COLO668 (cell line): ENCODE results near the gene ARHGEF11.
A peak's percentile ranks its signal among the peaks of the same experiment; 100 is the strongest.
"Not testable (repeated sequence)": the region's sequence is repeated elsewhere in the genome, so short reads cannot be mapped to it uniquely, and the experiment has no call there.

Experiments
- DNase-seq: peaks from one replicate; lab custom pipeline; 2025; ENCODE audit not compliant: unreplicated experiment; lab: John Stamatoyannopoulos, UW

ARHGEF11 gene, protein sequence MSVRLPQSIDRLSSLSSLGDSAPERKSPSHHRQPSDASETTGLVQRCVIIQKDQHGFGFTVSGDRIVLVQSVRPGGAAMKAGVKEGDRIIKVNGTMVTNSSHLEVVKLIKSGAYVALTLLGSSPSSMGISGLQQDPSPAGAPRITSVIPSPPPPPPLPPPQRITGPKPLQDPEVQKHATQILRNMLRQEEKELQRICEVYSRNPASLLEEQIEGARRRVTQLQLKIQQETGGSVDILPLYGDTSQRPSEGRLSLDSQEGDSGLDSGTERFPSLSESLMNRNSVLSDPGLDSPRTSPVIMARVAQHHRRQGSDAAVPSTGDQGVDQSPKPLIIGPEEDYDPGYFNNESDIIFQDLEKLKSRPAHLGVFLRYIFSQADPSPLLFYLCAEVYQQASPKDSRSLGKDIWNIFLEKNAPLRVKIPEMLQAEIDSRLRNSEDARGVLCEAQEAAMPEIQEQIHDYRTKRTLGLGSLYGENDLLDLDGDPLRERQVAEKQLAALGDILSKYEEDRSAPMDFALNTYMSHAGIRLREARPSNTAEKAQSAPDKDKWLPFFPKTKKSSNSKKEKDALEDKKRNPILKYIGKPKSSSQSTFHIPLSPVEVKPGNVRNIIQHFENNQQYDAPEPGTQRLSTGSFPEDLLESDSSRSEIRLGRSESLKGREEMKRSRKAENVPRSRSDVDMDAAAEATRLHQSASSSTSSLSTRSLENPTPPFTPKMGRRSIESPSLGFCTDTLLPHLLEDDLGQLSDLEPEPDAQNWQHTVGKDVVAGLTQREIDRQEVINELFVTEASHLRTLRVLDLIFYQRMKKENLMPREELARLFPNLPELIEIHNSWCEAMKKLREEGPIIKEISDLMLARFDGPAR (N-terminal part only)

DNA sequence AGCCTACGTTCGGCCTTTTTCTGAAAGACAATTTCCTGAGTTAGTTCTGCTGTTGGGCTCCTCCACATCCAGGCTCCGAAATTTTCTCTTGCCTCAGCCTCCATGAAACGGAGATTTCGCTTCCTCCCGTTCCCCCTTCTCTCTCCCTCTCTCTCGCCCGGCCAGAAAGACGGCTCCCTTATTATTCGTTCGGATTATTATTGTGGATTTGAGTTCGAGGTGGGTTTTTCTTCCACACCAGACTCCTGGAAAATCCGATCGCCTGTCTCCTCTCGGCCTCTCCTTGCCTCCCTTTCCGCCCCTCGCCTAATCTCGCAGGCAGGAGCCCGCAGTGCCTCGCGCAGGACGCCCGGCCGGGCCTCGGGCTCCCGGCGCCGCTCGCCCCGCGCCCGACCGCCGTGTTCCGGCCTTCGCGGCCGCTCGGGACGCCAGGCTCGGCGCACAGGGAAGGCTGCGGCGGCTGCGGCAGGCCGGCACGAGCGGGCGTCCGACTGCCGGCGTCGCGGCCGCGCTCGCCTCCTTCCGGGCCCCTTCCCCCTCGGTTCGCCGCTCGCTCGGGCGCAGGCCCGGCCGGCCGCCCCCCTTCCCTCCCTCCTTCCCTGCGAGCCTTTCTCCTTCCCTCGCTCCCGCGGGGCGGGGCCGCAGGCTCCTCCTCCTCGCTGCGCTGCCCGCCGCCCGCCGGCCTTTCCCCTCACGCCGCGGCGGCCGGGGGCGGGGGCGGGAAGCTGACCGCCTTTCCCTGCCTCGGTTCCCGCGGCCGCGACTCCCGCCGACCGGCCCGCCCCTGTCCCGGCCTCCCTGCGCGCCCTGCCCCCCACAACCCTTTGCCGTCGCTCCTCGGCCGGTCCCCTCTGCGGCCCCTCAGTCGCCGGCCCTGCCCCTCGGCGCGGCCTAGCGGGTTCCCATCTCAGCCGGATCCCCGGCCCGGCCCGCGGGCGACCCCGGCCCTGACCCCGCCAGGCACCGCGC lies at the start of gene ARHGEF11:
ARHGEF11 (minus strand) TSS at position 493 of the 969 bp plus-strand sequence. CDS start 1,412 bp downstream, outside the sequence.
- DNase-seq, result peak; percentile 96

DNA sequence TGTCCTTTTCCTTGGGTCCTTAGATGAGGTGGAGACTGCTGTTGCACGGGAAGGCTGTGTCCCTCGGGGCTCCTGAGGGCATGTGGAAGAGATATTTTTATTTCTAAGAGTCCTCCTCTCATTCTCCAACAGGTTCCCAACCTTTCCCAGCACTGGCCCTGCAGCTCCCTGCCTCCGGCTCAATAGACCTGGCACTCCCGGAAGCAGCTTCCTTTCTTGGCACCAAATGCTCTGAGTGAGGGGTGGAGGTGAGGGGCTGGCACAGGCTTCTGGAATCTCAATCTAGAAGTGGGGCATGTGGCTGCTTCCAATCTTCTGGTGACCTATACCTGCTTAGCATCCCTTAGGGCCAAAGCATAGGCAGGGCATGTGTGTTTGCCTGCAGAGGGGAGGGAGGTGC lies 49.5 kb upstream of the ARHGEF11 start:
- DNase-seq, result no peak

DNA sequence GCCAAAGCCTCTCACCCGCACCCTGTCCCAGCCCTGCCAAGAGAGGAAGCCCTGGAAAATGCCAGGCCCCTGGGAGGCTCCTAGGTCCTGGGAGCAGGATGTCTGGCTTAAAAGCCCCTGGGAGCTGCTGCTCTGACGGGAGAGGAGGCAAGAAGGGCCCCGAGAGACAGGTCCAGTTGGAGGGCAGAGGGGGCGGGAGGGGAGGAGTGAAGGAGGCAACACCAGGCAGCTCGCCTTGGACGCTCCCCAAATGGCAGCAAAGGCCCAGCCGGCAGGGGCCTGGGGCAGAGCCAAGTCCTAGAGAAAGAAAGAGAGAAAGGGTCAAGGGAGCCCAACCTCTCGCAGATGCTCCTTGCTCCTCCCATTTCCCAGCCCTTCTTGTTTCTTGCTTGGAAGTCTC lies 47.3 kb upstream of the ARHGEF11 start:
- DNase-seq, result no peak

DNA sequence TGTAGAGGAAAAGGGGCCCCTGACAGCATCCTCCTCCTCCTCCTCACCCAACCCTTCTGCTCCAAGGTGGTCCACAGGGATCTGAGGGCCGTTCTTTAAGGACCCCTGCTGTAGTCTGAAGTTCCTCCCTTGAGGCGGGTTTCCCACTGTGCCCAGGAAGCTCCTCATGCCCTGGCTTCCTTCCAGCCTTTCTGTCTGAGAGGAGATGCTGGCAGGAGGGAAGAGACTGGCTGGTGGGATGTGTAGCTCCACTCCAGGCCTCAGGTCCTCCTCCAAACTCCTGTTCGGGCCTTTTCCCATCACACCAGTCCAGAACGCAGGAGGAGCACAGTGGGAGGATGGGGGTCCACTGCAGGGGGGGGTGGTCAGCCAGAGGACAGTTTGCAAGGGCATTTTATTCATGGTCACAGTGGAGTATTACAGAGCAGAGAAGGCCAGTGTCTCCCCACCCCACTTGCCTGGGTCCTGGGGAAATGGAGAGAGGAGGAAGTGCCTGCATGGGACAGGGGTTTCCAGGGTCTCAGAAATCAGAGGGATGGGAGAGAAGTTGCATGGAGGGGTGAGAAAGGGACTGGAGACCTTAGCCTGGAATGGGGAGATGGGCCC lies 46.2 kb upstream of the ARHGEF11 start:
- no peak for DNase-seq

DNA sequence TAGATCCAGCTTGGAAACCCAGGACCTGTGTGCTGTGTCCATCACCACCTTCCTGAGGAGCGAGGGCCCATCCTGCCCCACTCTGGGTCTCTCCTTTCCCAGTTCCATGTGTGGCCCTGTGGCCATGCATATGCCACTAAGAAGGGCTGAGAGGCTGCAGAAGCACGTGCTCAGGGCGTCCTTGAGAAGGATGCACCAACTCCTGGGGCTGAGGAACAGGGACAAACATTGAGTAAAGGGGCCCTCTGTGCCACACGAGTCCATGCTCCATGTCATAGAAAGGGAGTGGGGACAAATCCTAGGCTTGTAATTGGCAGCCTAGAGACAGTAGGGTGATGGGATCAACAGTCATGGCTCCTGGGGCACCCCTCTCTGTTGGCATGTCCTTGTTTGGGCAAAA lies 45.6 kb upstream of the ARHGEF11 start:
- DNase-seq, result no peak

DNA sequence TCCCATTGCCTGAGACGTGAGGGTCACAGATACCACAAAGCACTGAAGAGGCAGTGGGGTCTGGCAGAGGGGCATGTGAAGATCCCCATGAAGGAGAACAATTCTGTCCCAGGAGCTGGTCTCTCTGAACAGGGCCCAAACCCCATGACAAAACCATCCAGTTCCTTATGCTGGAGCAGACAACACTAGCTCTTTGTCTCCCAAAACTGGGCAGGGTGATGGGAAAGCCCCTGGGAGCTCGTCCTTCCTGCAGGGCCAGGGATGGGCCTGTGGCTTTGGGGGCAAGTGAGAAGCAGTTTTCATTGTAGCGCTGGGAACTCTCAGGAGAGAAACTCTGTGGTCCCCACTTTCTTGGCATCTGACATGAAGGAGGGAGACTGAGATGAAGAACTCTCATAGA lies 45.2 kb upstream of the ARHGEF11 start:
- DNase-seq, result no peak

DNA sequence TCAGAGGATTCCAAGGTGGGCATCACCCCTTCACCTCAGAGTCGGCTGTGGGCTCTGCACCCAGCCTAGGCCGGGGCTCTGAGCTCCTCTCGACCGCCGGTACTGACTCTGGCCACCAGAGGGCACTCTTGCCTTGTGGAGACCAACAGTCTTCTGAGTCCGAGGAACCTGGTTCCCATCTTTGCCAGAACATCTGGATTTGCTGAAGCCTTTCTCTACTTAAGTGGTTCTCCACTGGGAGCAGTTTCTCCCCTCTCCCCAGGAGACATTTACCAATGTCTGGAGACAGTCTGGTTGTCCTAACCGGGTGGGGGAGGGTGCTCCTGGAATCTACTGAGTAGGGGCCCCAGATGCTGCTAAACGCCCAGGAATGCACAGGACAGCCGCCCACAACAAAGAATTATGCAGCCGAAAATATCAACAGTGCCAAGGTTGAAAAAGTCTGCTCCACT lies 44.7 kb upstream of the ARHGEF11 start:
- DNase-seq, result peak; percentile 85

DNA sequence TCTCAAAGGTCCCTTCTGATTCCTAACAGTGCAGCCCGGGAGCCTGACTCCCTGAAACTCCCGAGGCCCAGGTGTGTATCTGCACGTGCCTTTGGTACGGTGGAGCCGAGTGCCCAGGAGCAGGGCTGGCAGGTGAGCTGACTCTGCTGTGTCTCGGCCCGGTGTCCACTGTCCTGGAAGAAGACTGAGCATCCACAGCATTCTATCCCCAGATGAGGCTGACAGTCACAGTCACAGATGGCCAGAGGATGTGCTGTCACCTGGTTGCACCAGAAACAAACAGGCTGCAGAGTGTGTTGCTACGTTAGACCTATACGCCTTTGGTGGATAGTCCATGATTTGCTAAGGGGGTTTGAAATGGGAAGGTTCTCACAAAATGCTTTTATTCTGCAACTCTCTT lies 44.2 kb upstream of the ARHGEF11 start:
- no peak for DNase-seq

DNA sequence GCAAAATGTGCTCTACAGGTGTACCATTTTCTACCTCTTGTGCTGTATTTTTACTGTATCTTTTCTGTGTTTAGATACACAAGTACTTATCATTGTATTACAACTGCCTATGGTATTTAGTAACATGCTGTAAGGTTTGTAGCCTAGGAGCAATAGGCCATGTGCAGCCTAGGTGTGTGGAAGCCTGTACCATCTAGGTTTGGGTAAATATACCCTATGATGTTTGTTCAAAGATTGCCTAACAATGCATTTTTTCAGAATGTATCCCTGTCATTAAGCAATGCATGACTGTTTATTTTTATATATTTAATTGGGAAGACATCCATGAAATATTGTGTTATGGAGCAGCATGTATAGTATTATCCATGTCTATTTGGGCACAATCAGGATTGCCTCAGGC lies 43.1 kb upstream of the ARHGEF11 start:
- DNase-seq, result no peak

DNA sequence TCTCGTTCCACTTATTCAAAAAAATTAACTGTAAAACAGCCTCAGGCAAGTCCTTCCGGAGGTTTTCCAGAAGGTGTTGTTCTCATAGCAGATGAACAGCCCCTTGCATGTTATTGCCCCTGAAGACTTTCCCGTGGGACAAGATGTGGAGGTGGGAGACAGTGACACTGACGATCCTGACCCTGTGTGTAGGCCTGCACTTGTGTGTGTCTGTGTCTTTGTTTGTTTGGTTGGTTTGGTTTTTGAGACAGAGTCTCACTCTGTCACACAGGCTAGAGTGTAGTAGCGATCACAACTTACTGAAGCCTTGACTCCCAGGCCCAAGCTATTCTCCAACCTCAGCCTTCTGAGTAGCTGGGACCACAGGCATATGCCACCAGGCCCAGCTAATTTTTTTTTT lies 41.5 kb upstream of the ARHGEF11 start:
- no peak for DNase-seq

DNA sequence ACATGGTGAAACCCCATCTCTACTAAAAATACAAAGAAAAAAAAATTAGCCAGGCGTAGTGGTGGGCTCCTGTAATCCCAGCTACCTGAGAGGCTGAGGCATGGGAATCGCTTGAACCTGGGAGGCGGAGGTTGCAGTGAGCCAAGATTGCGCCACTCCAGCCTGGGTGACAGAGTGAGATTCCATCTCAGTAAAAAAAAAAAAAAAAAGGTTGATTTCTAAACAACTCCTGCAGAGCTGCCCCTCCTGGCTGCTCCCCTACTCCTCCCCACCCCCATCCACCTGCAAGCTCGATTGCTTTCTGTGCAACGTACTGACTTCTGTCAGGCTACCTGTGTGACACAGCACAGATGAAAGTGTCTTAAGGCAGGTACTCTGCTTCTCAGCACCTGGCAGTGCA lies 40.8 kb upstream of the ARHGEF11 start:
- no peak for DNase-seq

DNA sequence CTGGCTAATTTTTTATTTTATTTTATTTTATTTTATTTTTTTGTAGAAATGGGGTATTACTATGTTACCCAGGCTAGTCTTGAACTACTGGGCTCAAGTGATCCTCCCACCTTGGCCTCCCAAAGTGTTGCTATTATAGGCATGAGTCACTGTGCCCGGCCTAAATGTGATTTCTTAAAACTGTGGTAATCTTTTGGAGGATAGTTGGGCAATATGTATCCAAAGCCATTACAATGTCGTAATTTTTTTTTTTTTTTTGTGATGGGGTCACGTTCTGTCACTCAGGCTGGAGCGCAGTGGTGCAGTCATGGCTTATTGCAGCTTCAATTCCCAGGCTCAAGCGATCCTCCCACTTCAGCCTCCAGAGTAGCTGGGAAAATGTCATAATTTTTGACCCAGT lies 39.9 kb upstream of the ARHGEF11 start:
- no peak for DNase-seq

DNA sequence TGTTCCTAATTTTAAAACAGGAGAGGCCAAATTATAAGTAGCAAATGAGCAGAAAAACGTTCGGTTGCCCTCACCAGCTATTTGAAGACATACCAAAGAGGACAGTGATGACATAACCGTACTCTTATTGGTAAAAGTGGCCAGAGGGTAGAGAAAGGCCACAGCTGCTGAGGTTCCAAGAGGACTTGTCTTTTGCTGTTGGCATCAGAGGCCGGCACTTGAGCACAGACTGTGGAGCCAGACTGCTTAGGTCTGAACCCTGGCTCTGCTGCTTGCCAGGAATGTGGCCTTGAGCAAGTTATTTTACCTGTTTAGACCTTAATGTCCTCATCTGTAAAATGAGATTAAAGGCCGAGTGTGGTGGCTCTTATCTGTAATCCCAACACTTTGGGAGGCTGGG lies 39.2 kb upstream of the ARHGEF11 start:
- DNase-seq, result no peak

DNA sequence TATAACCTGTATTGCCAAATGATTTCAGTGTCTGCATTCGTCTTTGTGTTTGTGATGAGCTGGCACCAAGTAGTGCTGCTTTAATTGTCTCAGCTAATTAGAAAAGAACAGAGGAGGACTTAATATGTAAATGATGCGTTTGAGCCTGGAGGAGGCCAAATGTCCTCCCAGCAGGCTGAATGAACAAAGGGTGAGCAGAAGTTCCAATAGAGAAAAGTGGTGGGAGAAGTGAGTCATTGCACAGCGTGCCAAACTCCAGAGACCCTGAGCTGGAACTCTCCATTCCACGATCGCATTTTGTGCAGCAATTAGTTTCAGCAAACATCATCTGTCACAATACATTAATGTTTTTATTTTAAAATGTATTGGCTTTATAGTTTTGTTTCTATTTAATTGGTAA lies 36.2 kb upstream of the ARHGEF11 start:
- no peak for DNase-seq

DNA sequence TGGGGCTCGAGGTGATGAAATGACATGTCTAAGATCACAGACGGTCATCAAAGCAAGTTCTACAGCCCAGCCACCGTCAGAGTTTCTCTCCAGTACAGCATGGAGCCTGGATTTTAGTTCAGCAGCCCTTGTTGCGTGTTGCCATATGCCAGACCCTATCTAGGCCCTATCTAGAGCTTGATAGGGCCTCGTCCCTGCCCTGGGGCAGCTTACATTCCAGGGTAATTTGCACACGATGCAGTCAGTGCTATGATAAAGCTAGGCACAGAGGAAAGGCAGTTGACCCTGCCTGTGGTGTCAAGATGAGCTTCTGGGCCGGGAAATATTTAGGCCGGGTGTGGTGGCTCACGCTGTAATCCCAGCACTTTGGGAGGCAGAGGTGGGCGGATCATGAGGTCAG lies 35.2 kb upstream of the ARHGEF11 start:
- no peak for DNase-seq

DNA sequence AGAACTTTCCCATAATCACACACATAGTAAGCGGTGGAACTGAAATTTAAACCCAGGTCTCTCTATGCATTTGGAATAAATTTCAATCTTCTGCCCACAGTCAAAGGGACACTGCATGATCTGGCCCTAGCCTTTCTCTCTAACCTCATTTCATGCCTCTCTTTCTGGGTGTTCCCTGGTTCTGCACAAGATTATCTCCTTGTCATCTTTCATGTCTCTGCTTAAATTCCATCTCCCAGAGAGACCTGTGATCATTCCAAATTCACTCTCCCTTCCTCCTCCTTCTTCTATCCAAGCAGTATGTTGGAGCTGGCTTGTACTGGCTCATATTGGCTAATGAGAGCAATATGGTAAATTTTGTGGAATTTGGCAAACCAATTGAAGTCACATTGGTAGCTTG lies 31.9 kb upstream of the ARHGEF11 start:
- no peak for DNase-seq

DNA sequence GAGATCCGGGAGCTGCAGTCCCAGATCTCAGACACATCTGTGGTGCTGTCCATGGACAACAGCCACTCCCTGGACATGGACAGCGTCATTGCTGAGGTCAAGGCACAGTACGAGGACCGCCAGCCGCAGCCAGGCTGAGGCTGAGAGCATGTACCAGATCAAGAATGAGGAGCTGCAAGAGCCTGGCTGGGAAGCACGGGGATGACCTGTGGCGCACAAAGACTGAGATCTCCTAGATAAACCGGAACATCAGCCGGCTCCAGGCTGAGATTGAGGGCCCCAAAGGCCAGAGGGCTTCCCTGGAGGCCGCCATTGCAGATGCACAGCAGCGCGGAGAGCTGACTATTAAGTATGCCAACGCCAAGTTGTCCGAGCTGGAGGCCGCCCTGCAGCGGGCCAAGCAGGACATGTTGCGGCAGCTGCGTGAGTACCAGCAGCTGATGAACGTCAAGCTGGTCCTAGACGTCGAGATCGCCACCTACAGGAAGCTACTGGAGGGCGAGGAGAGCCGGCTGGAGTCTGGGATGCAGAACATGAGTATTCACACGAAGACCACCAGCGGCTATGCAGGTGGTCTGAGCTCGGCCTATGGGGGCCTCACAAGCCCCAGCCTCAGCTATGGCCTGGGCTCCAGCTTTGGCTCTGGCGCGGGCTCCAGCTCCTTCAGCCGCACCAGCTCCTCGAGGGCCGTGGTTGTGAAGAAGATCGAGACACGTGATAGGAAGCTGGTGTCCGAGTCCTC lies 28.6 kb upstream of the ARHGEF11 start:
- peak; percentile 70 for DNase-seq

DNA sequence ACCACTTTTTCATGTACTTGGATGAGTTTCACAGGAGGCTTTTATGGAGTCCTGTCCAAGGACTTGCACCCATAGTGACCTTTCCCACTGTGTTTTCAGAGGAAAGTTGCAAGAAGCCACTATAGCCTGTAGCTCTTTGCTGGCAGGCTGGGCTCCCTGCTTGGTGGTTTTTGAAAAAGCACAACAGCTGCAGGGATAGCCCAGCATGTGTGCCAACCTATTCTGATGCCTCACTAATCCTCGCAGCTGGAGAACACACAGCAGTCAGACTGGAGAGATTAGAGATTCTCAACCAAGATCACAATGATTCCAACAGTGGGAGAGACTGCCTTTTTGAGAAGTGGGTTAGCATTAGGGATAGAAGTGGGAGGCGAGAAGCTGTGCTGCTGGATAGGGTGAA lies 24.1 kb upstream of the ARHGEF11 start:
- no peak for DNase-seq

DNA sequence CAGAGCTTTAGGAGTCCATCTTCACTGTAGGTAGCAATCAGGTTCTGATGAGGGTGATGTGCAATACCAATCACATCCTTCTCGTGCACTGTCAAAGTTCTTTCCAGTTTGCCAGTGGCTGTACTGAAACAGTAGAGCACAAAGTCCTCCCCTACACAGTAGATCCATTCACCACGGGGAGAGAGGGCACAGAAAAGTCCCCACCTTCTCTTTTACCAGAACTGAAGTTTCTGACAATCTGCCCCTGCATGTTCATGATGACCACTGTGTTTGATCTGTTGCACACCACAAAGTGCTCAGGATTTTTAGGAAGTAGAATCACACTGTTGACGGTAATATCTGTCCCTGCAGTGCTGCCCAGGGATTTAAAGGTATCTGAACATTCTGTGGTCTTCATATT lies 13.7 kb upstream of the ARHGEF11 start:
- DNase-seq, result not testable (repeated sequence)

DNA sequence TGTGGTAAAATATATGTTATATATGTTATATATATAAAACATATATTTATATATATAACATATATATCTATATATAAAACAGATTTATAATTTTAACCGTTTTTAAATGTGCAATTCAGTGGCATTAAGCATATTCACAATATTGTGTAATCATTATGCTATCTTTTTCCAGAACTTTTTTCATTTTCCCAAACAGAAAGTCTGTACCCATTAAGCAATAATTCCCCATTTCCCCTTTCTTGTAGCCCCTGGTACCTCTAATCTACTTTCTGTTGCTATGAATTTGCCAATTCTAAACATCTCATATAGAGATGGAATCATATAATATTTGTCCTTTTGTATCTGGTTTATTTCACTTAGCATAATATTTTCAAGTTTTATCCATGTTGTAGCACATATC lies 10.7 kb upstream of the ARHGEF11 start:
- DNase-seq, result no peak
